ENCODE measurements around the gene SPARCL1.

DNA sequence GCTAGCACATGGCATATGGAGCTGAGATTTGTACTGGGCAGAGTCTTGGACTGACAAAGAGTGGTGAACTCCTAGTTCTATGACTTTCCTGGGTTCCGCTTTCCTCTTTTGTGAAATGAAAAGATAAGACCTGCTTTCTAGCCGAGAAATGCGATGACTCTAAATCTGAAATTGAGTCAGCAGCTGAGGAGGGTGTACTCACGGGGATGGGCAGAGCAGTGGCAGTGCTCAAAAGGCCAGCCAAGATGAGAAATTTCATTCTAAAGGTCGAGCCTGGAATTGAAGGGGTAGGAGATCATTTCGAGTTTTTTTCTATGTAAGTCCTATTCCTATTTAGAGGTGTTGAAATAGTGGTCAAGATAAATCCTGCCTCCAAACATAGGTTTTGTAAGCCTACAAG is 59.8 kb downstream of the SPARCL1 start:
- TF ChIP-seq, protein P1, sequence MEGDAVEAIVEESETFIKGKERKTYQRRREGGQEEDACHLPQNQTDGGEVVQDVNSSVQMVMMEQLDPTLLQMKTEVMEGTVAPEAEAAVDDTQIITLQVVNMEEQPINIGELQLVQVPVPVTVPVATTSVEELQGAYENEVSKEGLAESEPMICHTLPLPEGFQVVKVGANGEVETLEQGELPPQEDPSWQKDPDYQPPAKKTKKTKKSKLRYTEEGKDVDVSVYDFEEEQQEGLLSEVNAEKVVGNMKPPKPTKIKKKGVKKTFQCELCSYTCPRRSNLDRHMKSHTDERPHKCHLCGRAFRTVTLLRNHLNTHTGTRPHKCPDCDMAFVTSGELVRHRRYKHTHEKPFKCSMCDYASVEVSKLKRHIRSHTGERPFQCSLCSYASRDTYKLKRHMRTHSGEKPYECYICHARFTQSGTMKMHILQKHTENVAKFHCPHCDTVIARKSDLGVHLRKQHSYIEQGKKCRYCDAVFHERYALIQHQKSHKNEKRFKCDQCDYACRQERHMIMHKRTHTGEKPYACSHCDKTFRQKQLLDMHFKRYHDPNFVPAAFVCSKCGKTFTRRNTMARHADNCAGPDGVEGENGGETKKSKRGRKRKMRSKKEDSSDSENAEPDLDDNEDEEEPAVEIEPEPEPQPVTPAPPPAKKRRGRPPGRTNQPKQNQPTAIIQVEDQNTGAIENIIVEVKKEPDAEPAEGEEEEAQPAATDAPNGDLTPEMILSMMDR (IDR thresholded peaks at IDR 0.05; ENCODE audit: insufficient read depth, low read length), result no peak
- no peak for TF ChIP-seq GABPA (IDR thresholded peaks at IDR 0.05; ENCODE audit: low read depth)
- TF ChIP-seq, protein P2, sequence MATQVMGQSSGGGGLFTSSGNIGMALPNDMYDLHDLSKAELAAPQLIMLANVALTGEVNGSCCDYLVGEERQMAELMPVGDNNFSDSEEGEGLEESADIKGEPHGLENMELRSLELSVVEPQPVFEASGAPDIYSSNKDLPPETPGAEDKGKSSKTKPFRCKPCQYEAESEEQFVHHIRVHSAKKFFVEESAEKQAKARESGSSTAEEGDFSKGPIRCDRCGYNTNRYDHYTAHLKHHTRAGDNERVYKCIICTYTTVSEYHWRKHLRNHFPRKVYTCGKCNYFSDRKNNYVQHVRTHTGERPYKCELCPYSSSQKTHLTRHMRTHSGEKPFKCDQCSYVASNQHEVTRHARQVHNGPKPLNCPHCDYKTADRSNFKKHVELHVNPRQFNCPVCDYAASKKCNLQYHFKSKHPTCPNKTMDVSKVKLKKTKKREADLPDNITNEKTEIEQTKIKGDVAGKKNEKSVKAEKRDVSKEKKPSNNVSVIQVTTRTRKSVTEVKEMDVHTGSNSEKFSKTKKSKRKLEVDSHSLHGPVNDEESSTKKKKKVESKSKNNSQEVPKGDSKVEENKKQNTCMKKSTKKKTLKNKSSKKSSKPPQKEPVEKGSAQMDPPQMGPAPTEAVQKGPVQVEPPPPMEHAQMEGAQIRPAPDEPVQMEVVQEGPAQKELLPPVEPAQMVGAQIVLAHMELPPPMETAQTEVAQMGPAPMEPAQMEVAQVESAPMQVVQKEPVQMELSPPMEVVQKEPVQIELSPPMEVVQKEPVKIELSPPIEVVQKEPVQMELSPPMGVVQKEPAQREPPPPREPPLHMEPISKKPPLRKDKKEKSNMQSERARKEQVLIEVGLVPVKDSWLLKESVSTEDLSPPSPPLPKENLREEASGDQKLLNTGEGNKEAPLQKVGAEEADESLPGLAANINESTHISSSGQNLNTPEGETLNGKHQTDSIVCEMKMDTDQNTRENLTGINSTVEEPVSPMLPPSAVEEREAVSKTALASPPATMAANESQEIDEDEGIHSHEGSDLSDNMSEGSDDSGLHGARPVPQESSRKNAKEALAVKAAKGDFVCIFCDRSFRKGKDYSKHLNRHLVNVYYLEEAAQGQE (IDR thresholded peaks at IDR 0.05; ENCODE audit: insufficient replicate concordance, low read depth), result no peak

Data from HL-60 (cell line).